ENCODE data around the gene PEAR1.
"Not testable (repeated sequence)": the region's sequence is repeated elsewhere in the genome, so short reads cannot be mapped to it uniquely, and the experiment has no call there.

The PEAR1 gene

DNA sequence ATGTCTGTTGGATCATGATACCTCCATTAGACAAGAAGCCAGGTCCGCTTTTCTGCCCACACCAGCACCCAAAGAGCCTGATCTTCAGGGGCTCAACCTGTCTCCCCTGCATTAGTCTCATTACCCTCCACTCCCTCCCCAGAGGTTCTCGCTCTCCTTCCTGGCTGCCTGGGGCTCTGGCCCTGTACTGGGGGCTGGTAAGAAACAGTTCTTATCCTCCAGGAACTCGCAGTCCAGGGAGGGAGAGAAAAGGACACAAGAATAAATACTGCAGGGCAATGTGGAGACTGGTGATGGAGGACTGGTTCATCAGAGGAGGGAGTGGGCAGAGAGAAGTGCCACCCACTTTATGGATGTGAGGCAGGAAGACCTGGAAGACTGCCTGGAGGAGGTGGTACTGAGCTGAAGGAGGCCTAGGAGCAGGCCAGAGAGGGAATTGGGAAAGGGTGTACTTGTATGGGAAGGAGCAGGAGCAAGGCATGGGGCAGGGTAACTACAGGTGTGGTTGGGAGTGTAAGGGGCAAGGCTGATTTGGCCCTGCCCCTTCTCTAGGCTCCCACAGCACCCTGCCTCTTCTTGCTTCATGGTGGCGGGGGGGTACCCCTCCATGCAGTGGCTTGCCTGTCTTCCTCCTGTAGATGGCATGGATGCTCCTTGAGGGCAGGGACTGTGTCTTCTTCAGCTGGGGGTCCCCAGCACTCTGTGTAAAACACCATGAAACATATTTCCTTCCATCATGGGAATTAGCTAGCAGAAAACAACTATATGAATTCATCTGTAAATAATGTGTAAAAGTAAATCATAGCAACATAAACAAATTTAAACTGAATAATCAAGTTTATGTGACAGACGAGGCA is 31.9 kb downstream of the PEAR1 start:
- no peaks in the 10 kb centered on the region for H3K9me3 Mint-ChIP-seq
- no peak overlapping the region for H3K4me3 Mint-ChIP-seq
- no peak overlapping the region for H3K27ac Mint-ChIP-seq
- peaks cover 28% of the 10 kb centered on the region for H3K4me1 Mint-ChIP-seq
- no peaks in the 10 kb centered on the region for H3K36me3 Mint-ChIP-seq
- H3K27me3 Mint-ChIP-seq, result peaks cover 88% of the 10 kb centered on the region
- ATAC-seq, result no peak

DNA sequence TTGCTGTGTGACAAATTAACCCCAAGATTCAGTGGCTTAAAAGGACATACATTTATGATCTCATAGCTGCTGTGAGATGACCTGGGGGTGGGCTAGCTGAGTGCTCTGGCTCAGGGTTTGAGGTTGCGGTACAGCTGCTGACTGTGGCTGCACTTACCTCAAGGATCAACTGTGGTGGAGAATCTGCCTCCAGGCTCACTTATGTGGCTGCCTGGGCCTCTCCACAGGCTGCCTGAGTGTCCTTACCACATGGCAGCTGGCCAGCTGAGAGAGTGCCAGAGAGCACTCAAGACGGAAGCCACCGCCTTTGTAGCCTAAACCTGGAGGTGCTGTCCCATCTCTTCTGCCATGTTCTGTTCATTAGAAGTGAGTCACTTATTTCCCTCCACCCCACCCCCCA is 32.7 kb downstream of the PEAR1 start:
- no peaks in the 10 kb centered on the region for H3K9me3 Mint-ChIP-seq
- no peaks in the 10 kb centered on the region for H3K36me3 Mint-ChIP-seq
- H3K27me3 Mint-ChIP-seq, result peaks cover 88% of the 10 kb centered on the region
- H3K4me3 Mint-ChIP-seq, result no peak overlapping the region
- H3K27ac Mint-ChIP-seq, result no peak overlapping the region
- peaks cover 28% of the 10 kb centered on the region for H3K4me1 Mint-ChIP-seq
- no peak for ATAC-seq

DNA sequence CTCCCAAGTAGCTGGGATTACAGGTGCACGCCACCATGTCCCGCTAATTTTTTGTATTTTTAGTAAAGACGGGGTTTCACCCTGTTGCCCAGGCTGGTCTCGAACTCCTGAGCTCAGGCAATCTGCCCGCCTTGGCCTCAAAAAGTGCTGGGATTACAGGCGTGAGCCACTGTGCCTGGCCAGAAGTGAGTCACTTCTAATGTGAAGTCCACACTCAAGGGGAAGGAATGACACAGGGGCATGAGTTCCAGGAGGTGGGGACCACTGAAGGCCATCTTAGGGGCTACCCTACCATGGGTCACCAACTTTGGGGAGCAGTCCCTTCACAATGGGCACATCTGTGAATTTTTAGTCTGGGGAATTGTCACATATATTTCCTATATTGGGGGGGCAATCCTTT is 33.2 kb downstream of the PEAR1 start:
- not testable (repeated sequence) for ATAC-seq, H3K9me3 Mint-ChIP-seq
- peaks cover 28% of the 10 kb centered on the region for H3K4me1 Mint-ChIP-seq

DNA sequence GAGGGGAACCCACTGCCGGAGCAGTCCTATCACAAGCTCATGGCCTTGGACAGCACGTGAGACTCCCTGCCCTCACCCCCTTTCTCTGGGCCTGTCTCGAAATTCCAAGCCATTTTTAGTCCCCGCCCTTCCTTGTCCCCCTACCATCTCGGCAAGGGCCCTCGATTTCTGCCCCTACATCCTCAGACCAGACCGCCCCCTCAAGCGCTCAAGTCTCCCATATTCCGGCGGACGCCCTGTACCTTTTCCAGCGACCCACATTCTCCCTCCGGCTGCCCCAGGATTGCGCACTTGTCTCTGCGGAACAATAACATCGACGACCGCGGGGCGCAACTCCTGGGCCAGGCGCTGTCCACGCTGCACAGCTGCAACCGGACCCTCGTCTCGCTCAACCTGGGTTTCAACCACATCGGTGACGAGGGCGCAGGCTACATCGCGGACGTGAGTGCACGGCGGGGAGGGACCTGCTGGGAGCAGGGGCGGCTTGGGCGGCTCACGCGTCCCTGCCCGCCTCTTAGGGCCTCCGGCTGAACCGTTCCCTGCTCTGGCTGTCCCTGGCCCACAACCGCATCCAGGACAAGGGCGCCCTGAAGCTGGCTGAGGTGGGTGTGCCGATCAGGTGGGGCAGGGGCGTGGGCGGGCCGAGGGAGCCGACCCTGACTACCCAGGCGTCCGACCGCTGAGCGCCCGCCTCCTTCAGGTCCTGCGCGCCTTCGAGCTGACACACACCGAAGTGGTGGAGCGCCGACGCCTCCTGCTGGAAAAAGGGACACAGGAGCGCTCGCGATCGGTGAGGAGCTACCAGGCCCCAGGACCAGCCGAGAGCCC is 33.9 kb downstream of the PEAR1 start:
- no peak overlapping the region for H3K4me3 Mint-ChIP-seq
- H3K27me3 Mint-ChIP-seq, result peaks cover 88% of the 10 kb centered on the region
- no peak overlapping the region for H3K27ac Mint-ChIP-seq
- peaks cover 28% of the 10 kb centered on the region for H3K4me1 Mint-ChIP-seq
- no peaks in the 10 kb centered on the region for H3K36me3 Mint-ChIP-seq
- ATAC-seq, result peak; percentile 58
- no peaks in the 10 kb centered on the region for H3K9me3 Mint-ChIP-seq

More for the DNA sequence above, 33.2 kb downstream of the PEAR1 start:
- H3K27me3 Mint-ChIP-seq, result peaks cover 88% of the 10 kb centered on the region
- not testable (repeated sequence) for H3K4me3 Mint-ChIP-seq, H3K27ac Mint-ChIP-seq, H3K36me3 Mint-ChIP-seq

DNA sequence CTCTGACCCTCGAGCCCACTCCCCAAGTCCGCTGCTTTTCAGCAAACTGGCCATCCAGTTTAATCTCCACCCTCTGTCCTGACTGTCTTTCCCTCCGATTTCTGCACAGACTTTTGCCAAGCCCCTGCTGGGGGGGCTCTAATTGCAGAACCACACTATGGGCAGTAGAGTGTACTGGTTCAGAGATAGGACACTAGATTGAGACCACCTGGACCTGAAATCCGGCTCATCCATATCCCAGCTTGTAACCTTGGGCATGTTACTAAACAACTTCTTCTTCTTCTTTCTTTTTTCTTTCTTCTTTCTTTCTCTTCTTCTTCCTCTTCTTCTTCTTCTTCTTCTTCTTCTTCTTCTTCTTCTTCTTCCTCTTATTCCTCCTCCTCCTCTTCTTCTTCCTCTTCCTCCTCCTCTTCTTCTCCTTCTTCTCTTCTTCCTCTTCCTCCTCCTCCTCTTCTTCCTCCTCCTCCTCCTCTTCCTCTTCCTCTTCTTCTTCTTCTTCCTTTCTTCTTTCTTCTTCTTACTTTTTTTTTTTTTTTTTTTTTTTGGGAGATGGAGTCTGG is 34.6 kb downstream of the PEAR1 start:
- Mint-ChIP-seq H3K36me3 (no peaks in the 10 kb centered on the region), H3K4me3 (peak overlapping the region; percentile 37), H3K9me3 (no peaks in the 10 kb centered on the region), H3K27ac (no peak overlapping the region), H3K27me3 (peaks cover 87% of the 10 kb centered on the region), H3K4me1 (peaks cover 27% of the 10 kb centered on the region)
- ATAC-seq, result peak; percentile 28

DNA sequence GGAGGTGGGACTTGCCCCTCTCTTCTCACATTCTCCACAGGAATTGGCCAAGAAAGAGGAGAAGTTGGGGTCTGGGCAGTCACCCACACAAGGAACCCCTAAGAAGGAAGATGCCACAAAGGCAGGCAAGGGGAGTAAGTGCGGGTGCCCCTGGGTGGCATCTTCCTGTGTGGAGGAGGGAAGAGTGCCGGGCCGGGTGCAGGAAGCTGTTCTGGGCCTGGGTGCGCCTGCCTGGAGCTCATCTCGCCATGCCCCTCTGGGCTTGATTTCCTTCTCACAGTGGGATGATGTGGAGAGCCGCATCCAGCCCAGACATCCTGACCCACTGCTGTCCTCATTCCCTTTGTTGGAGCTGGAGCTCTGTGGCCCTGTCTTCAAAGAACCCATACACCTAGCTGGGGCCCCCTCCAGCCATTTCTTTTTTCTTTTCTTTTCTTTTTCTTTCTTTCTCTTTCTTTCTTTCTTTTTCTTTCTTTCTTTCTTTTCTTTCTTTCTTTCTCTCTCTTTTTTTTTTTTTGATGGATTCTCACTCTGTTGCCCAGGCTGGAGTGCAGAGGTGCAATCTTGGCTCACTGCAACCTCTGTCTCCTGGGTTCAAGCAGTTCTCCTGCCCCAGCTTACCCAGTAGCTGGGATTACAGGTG is 36.2 kb downstream of the PEAR1 start:
- H3K36me3 Mint-ChIP-seq, result no peaks in the 10 kb centered on the region
- H3K27me3 Mint-ChIP-seq, result peaks cover 90% of the 10 kb centered on the region
- H3K9me3 Mint-ChIP-seq, result no peaks in the 10 kb centered on the region
- H3K4me1 Mint-ChIP-seq, result peaks cover 21% of the 10 kb centered on the region
- no peak overlapping the region for H3K27ac Mint-ChIP-seq
- ATAC-seq, result no peak
- H3K4me3 Mint-ChIP-seq, result no peak overlapping the region

DNA sequence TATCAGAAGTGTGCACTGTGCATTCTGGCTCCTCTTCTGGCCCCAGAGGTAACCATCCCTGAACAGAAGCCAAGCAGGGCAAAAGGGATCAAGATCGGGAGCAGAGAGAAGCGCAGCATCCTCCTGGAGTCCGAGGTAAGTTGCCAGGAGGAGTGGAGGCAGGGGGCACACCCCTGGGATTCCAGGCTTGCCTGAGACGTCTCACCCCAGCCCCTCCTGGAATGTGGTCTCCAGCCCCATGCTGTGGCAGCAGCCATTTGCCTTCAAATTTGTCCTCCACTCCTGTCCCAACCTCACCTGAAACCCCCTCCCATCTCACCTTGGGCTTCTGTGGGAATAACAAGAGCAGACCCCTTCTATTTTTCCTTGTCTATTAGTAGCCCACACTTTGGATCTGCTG is 37.0 kb downstream of the PEAR1 start:
- Mint-ChIP-seq H3K4me3 (no peak overlapping the region), H3K27me3 (peaks cover 83% of the 10 kb centered on the region), H3K27ac (no peak overlapping the region), H3K9me3 (no peaks in the 10 kb centered on the region), H3K4me1 (peaks cover 21% of the 10 kb centered on the region), H3K36me3 (no peaks in the 10 kb centered on the region)
- no peak for ATAC-seq

DNA sequence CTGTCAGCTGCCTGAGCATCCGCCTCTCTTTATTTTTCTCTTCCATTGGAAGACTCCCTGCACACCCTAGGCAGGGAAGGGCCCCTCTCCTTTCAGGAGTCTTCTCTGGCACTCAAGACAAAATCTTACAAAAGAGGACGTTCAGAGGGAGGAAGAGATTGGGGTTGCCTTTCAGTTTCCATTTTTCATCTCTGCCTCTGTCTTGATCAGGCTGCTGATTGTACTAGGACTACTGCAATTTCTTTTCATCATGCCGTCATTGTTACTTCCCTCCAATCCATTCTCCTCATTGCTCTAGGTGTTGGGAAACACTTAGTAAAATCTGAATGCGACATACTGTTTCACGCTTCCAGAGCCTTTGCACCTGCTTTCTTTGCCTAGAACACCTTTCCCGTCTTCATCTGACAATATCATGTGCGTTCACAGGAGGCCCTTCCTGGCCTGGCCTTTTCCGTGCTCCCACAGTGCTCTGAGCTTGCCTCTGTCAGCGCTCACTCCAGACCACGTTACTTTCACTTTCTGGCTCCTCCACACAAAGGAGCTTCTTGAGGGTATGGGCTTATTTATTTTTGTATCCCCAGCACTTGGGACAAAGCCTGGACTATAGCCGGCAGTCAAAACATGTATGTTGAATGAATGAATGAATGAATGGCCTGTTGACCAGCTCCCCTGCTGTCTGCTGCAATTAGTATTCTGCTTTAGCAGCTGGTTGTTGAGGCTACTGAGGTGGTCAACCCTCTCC is 37.9 kb downstream of the PEAR1 start:
- H3K4me3 Mint-ChIP-seq, result no peak overlapping the region
- H3K27me3 Mint-ChIP-seq, result peaks cover 75% of the 10 kb centered on the region
- ATAC-seq, result no peak
- no peaks in the 10 kb centered on the region for H3K9me3 Mint-ChIP-seq
- no peak overlapping the region for H3K27ac Mint-ChIP-seq
- peaks cover 21% of the 10 kb centered on the region for H3K4me1 Mint-ChIP-seq
- no peaks in the 10 kb centered on the region for H3K36me3 Mint-ChIP-seq

DNA sequence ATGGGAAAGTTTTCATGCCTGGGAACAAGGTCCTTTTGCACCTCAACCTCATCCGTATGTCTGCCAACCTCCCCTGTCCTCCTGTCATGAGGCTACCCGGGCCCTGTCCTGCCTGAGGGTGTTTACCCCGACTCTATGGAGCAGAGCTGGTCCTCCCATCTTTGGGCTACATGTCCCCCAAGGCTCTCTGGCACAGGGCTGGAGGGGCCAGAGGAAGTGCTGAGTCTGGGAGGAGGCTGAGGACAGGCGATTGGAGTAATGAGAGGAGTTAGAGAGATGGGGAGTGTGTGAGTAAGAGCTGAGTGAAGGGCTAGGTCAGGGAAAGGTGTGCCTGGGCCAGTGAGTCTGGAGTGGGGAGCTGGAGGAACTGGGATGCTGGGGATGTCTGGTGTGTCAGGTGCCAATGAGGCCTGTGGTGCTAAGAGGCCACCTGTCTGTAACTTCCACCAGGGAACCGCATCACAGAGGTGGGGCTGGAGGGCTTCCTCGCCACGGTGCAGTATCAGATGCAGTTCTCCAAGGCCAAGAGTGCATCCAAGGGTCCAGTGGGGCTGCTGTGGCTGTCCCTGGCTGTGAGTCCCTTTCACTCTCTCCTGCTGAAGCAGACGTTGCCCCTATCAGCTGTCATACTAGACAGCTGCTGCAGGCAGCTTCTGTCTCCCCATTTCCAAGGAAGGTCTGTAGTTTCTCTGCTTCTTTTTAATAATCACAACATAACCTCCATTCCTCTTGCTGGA is 38.6 kb downstream of the PEAR1 start:
- ATAC-seq, result no peak
- H3K27me3 Mint-ChIP-seq, result peaks cover 69% of the 10 kb centered on the region
- H3K36me3 Mint-ChIP-seq, result no peaks in the 10 kb centered on the region
- H3K4me1 Mint-ChIP-seq, result peaks cover 19% of the 10 kb centered on the region
- H3K27ac Mint-ChIP-seq, result no peak overlapping the region
- H3K9me3 Mint-ChIP-seq, result no peaks in the 10 kb centered on the region
- no peak overlapping the region for H3K4me3 Mint-ChIP-seq

DNA sequence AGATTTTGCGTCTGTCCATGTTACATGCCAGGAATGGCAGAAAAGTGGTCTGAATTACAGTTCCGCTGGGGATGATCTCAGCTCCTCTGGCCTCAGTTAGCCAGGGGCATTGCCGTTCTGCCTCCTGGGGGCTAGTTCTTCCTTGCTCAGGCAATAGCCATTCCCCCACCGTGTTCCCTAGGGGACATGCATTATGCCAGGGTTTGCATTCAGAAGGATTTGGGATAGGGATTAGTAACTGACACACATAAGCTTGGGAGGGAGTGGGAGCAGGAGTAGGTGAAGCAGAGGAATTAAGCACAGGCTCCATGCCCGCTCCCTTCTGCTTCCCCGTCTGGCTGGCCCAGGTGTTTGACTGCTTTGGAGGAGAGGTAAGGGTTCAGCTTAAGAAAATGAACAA is 39.6 kb downstream of the PEAR1 start:
- Mint-ChIP-seq H3K9me3 (no peaks in the 10 kb centered on the region), H3K27me3 (peaks cover 59% of the 10 kb centered on the region), H3K27ac (no peak overlapping the region), H3K4me1 (peaks cover 11% of the 10 kb centered on the region), H3K4me3 (no peak overlapping the region), H3K36me3 (no peaks in the 10 kb centered on the region)
- no peak for ATAC-seq

DNA sequence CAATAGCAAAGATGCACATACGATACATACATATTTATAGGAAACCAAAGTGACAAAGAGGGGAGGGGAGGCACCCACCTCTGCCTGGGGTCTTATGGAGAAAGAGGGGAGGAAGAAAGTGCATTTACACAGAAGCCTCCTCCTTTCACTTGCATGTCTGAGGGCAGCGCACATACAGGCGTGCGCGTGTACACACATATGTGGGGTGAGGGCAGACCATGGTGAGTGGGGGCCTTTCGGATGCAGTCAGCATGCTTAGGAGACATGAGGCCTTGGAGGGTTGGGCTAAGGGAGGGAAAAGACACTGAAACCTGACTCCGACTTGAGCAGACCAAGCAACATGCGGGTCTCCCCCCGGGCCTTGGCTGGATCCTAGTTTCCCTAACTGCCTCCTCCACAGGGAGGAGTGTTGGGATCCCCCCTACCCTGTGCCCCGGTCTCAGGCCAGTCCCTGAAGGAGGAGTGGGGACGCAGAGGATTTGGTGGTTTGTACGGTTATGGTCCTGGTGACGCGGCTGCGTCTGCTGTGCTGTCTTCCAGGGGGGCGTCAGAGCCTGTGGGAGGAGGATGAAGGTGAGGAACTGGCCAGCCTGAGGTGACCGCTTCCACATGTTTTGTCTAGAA is 42.1 kb downstream of the PEAR1 start:
- H3K27me3 Mint-ChIP-seq, result peaks cover 35% of the 10 kb centered on the region
- no peak overlapping the region for H3K4me3 Mint-ChIP-seq
- H3K9me3 Mint-ChIP-seq, result no peaks in the 10 kb centered on the region
- ATAC-seq, result no peak
- H3K36me3 Mint-ChIP-seq, result no peaks in the 10 kb centered on the region
- no peaks in the 10 kb centered on the region for H3K4me1 Mint-ChIP-seq
- H3K27ac Mint-ChIP-seq, result no peak overlapping the region

DNA sequence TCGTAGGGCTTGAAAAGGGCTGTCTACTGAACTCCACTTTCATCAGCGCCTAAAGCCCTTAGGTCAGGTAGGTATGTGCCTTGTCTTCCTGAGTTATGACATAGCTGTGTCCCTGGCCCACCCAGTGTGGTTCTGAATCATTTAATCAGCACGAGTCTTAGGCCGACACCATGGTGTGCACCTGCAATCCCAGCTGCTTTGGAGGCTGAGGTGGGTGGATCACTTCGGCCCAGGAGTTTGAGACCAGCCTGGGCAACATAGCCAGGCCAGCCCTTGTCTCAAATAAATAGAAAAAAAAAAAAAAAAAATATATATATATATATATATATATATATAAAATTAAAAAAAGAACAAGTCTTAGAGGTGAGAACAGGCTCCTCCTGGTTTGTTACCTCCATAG is 42.7 kb downstream of the PEAR1 start:
- Mint-ChIP-seq H3K27ac (no peak overlapping the region), H3K27me3 (peaks cover 35% of the 10 kb centered on the region), H3K36me3 (peaks cover 4% of the 10 kb centered on the region), H3K9me3 (no peaks in the 10 kb centered on the region), H3K4me1 (no peaks in the 10 kb centered on the region), H3K4me3 (no peak overlapping the region)
- ATAC-seq, result no peak

DNA sequence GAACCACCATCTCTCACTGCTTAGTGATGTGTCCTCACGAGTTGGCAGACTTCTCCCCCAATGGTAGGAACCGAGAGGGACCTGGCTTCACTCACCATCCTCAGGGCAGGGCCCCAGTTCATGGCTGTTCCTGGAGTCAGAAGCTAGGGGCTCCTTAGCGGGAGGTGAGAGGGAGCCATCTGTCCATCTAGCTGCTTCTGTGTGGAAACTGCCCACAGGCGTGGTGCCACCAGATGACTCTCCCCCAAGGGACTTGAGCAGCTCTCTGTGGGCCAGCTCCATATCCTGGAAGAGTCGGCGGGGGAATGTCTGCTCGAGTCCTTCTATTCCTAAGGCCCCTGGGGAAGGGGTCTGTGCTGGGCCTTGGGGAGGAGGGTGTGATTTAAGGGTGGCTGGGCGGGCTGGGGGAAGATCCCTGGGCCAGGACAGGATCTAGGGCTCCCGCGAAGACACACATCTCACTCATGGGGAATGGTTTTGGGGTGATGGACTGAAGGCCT is 43.3 kb downstream of the PEAR1 start:
- H3K36me3 Mint-ChIP-seq, result peaks cover 6% of the 10 kb centered on the region
- H3K9me3 Mint-ChIP-seq, result no peaks in the 10 kb centered on the region
- H3K27ac Mint-ChIP-seq, result no peak overlapping the region
- no peak overlapping the region for H3K4me3 Mint-ChIP-seq
- no peaks in the 10 kb centered on the region for H3K4me1 Mint-ChIP-seq
- ATAC-seq, result no peak
- H3K27me3 Mint-ChIP-seq, result peaks cover 32% of the 10 kb centered on the region

DNA sequence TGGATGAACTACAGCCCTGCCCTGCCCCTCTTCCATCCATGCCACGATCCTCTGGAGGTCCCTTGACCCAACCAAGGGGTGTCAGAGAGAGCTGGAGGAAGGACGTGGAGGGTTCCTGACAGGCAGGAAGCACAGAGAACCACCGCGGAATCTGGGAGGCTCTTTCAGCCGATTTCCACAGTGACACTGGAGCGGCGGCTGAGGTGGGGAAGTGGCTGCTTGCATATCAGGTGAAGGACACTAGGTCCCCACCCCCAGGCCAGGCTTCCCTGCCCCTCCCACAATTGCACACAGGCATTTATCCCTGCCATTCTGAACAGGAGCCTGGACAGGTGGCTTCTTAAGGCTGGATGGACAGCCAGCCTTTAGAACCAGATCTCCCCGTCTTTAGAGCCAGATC is 44.4 kb downstream of the PEAR1 start:
- Mint-ChIP-seq H3K4me1 (no peaks in the 10 kb centered on the region), H3K36me3 (peaks cover 6% of the 10 kb centered on the region), H3K27me3 (peaks cover 22% of the 10 kb centered on the region), H3K27ac (no peak overlapping the region), H3K9me3 (no peaks in the 10 kb centered on the region), H3K4me3 (no peak overlapping the region)
- no peak for ATAC-seq

Measured in stimulated activated memory B cell treated with anti-CD40 and anti-IgM and Interleukin-4, amounts not matched to agents 10 μg/mL and 1 μg/mL and 100 μg/mL, for 72 hours (primary cell).